ENCODE data around the gene ARHGEF39.
"Not testable (repeated sequence)": the region's sequence is repeated elsewhere in the genome, so short reads cannot be mapped to it uniquely, and the experiment has no call there.

GRCh38 chr9:35639225-35639624 is 25.8 kb downstream of the ARHGEF39 start:
- TF ChIP-seq CTCF (IDR thresholded peaks at IDR 0.05; ENCODE audit: low read length); EZH2 (optimal IDR thresholded peaks at IDR 0.05; ENCODE audit: low read depth, low read length): not testable (repeated sequence)

Data from MM.1S (cell line).